WERI-Rb-1 (cell line): Measurements from ENCODE around the gene CELF3.

ENCODE experiments used
- DNase-seq: peaks from one replicate; pipeline ENCODE4 v3.0.0-alpha.2; 2020
- H3K27ac ChIP-seq: fragments of 250-450 bp; sonication (Bioruptor Pico); 2 replicates; pipeline ENCODE4 v1.5.1; 2020; ENCODE audit warnings: mild to moderate bottlenecking, moderate library complexity
- H3K27me3 ChIP-seq: fragments of 250-450 bp; sonication (Bioruptor Pico); 2 replicates; pipeline ENCODE4 v1.5.1; 2021; ENCODE audit warnings: mild to moderate bottlenecking, low read depth, moderate library complexity; ENCODE audit not compliant: insufficient read depth, severe bottlenecking
- H3K36me3 ChIP-seq: fragments of 250-450 bp; sonication (Bioruptor Pico); 2 replicates; pipeline ENCODE4 v1.5.1; 2020; ENCODE audit warnings: mild to moderate bottlenecking, moderate library complexity
- H3K4me3 ChIP-seq: 2 replicates; pipeline ENCODE4 v1.5.1; 2011; ENCODE audit warnings: low read depth, mild to moderate bottlenecking, control low read depth, low read length
- H3K9me3 ChIP-seq: fragments of 250-450 bp; sonication (Bioruptor Pico); 2 replicates; pipeline ENCODE4 v1.5.1; 2021; ENCODE audit warnings: mild to moderate bottlenecking, moderate library complexity; ENCODE audit not compliant: severe bottlenecking
- TF ChIP-seq, protein P1 (sequence below): IDR thresholded peaks from 2 replicates; pipeline ENCODE4 v1.5.1; 2011; ENCODE audit warnings: low read depth, mild to moderate bottlenecking, control low read depth, inconsistent platforms, low read length

Gene CELF3

DNA sequence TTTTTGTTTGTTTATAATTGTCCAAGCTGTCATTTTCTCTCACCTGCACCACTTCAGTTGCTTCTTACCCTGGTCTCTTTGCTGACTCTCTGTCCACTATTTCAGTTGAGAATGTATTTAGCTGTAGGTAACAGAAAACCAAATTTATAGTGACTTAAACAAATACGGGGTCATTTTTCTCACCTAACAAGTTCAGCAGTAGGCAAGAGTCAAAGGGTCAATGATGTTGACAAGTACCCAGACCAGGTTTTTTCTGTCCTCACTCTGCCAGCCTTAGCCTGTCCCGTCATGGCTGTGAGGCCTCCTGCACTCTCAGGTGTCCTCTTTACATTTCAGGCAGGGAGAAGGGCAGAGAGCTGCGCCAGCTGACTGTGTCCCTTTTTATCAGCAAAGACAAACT is 16.5 kb upstream of the CELF3 start:
- peak; percentile 9 for DNase-seq

GRCh38 chr1:151729966-151730291 is 13.3 kb upstream of the CELF3 start:
- peak; percentile 8 for DNase-seq
- Histone ChIP-seq H3K9me3 (peaks cover 3% of the 10 kb centered on the region), H3K27me3 (no peaks in the 10 kb centered on the region), H3K36me3 (no peaks in the 10 kb centered on the region; the same call in 1 of the 2 replicates), H3K4me3 (no peak overlapping the region), H3K27ac (no peak overlapping the region)
- TF ChIP-seq, protein P1, sequence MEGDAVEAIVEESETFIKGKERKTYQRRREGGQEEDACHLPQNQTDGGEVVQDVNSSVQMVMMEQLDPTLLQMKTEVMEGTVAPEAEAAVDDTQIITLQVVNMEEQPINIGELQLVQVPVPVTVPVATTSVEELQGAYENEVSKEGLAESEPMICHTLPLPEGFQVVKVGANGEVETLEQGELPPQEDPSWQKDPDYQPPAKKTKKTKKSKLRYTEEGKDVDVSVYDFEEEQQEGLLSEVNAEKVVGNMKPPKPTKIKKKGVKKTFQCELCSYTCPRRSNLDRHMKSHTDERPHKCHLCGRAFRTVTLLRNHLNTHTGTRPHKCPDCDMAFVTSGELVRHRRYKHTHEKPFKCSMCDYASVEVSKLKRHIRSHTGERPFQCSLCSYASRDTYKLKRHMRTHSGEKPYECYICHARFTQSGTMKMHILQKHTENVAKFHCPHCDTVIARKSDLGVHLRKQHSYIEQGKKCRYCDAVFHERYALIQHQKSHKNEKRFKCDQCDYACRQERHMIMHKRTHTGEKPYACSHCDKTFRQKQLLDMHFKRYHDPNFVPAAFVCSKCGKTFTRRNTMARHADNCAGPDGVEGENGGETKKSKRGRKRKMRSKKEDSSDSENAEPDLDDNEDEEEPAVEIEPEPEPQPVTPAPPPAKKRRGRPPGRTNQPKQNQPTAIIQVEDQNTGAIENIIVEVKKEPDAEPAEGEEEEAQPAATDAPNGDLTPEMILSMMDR: no peak

More for the DNA sequence above, 16.5 kb upstream of the CELF3 start:
- no peaks in the 10 kb centered on the region for H3K27me3 ChIP-seq
- peaks cover 17% of the 10 kb centered on the region for H3K9me3 ChIP-seq
- H3K36me3 ChIP-seq: no peaks in the 10 kb centered on the region; the same call in 1 of the 2 replicates
- no peak overlapping the region for H3K27ac ChIP-seq
- TF ChIP-seq, protein P1: no peak
- H3K4me3 ChIP-seq: no peak overlapping the region

DNA sequence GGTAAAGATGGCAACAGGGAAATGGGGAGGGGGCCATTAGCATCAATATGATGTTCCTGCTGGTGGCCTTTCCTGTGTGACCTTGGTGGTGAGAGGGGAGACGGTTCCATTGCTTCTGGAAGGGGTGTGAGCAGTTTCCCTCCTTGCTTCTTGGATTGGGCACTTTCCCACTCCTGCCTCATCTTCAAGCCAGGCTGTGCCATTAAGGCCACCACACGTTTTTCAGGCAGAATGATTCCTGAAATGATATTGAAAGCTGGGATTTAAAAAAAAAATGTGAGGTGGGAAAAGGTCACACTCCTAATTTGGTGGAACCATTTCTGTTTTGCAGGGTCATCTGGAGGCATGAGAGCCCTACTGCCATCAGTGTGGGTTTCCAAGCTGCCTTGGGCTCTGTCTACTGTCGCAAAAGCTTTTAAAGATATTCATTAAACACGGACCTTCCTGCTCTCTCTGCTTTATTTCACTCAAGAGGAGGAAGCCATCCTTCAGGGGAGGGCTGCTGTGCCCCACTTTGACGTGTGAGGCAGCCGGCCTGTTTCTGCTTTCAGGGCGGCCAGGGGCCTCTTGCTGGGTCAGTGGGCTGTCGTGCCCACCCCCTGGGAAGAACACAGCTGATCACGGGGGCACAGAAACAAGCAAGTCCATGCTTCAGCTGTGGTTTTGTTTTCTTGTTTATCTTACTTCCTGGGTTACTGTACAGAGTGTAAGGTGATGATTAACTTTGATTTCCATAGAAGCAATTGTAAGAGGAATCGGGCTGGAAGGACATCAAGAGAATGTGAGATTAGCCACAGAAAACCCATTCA is 12.8 kb upstream of the CELF3 start:
- Histone ChIP-seq H3K4me3 (no peak overlapping the region), H3K27ac (no peak overlapping the region), H3K27me3 (no peaks in the 10 kb centered on the region), H3K9me3 (peaks cover 3% of the 10 kb centered on the region), H3K36me3 (no peaks in the 10 kb centered on the region; the same call in 1 of the 2 replicates)
- TF ChIP-seq, protein P1: no peak
- peak; percentile 6 for DNase-seq

GRCh38 chr1:151728151-151729054 is 11.8 kb upstream of the CELF3 start:
- Histone ChIP-seq H3K36me3 (no peaks in the 10 kb centered on the region; the same call in 1 of the 2 replicates), H3K27me3 (no peaks in the 10 kb centered on the region), H3K4me3 (no peak overlapping the region), H3K9me3 (peaks cover 3% of the 10 kb centered on the region), H3K27ac (no peak overlapping the region)
- TF ChIP-seq, protein P1: no peak
- DNase-seq: peak; percentile 22

DNA sequence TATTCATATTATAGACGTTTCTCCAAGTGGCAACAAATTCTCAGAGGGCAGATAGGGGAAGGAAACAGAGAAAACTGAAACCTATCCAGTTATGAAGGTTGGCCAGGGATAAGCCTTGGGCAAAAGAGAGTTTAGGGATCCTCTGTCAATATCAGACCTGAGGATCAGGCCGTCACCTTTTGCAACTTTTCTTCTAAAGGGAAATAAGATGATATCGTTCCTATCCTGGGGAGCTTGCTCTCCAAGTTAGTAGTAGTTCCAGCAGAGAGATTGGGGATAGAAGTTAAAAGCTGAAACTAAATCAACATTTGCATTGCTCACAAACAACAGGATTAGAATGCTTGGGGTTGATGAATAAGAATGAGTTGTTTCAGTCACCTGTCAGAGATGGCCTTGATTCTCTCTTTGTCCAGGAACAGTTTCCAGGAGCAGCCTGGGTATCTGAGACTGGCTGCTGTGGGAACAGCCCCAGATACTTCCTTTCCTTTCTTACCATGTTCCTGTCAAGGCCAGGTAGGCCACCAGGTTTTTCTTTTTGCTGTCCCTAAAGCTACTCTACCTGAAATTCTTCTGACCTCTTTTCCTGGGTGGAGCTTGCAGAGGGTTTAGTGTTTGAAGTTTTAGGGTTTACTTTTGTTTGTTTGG is 7.2 kb upstream of the CELF3 start:
- no peak overlapping the region for H3K4me3 ChIP-seq
- H3K36me3 ChIP-seq: no peaks in the 10 kb centered on the region
- DNase-seq: peak; percentile 4
- no peaks in the 10 kb centered on the region for H3K9me3 ChIP-seq
- H3K27me3 ChIP-seq: no peaks in the 10 kb centered on the region
- TF ChIP-seq, protein P1: no peak
- H3K27ac ChIP-seq: no peak overlapping the region
